SK-N-SH (cell line): ENCODE data around the gene NRL. TPM values are rescaled to one million over a fixed set of nuclear protein-coding genes. Genes with fewer than 3 reads are reported as not detected.

ENCODE experiments used
- CTCF ChIA-PET: fragments of 300-600, 350-600 bp; formaldehyde crosslinking; extraction: SDS; loops from one replicate; lab custom pipeline; 2021; lab: Yijun Ruan, JAX
- POLR2A ChIA-PET: fragments of 350-600 bp; sonication (Branson Sonifier 250); formaldehyde crosslinking; extraction: SDS; loops from one replicate; lab custom pipeline; 2020; ENCODE audit warnings: antibody characterized with exemption, inconsistent platforms; lab: Yijun Ruan, JAX
- DNase-seq: peaks from one replicate; pipeline ENCODE4 v3.0.0; 2012
- H2AFZ ChIP-seq: fragments of 200-600 bp; sonication (generic); 2 replicates; pipeline ENCODE4 v1.8.1; 2016; ENCODE audit warnings: antibody characterized with exemption, mild to moderate bottlenecking, low read depth
- H3F3A ChIP-seq: fragments of 200-600 bp; sonication (generic); replicated peaks from 2 replicates; pipeline ENCODE3; 2016; ENCODE audit warnings: antibody characterized with exemption, mild to moderate bottlenecking; ENCODE audit not compliant: insufficient read depth
- H3K27ac ChIP-seq, 2 experiments: fragments of 200-500 bp in 1 of 2; fragments of 200-600 bp in 1 of 2; sonication (Bioruptor generic) in 1 of 2; sonication (generic), shearing (Covaris generic) in 1 of 2; 2 replicates each; pipeline versions ENCODE4 v1.5.1 to v1.6.1; 2014 to 2016; ENCODE audit warnings: low read depth in 2 of 2, inconsistent platforms in 1 of 2, low read length in 1 of 2, mild to moderate bottlenecking in 1 of 2, mixed read lengths in 1 of 2
- H3K27me3 ChIP-seq: fragments of 200-600 bp; sonication (generic), shearing (Covaris generic); 2 replicates; pipeline ENCODE4 v1.6.1; 2016; ENCODE audit warnings: mixed run types; ENCODE audit not compliant: insufficient read depth
- H3K36me3 ChIP-seq, 2 experiments: fragments of 200-500 bp in 1 of 2; fragments of 200-600 bp in 1 of 2; sonication (Bioruptor generic) in 1 of 2; sonication (generic) in 1 of 2; replicated peaks in 1 of 2; 2 replicates each; pipeline versions ENCODE3 to v1.5.1; 2014 to 2016; ENCODE audit warnings: low read length in 1 of 2, mild to moderate bottlenecking in 1 of 2; ENCODE audit not compliant: insufficient read depth in 2 of 2, control insufficient read depth in 1 of 2
- H3K4me1 ChIP-seq, 2 experiments: fragments of 200-500 bp in 1 of 2; fragments of 200-600 bp in 1 of 2; sonication (Bioruptor generic) in 1 of 2; sonication (generic), shearing (Covaris generic) in 1 of 2; 2 replicates each; pipeline versions ENCODE4 v1.5.1 to v1.6.1; 2014 to 2016; ENCODE audit warnings: low read depth in 1 of 2, low read length in 1 of 2, mixed run types in 1 of 2; ENCODE audit not compliant: insufficient read depth in 2 of 2, control insufficient read depth in 1 of 2
- H3K4me2 ChIP-seq: fragments of 200-600 bp; sonication (generic), shearing (Covaris generic); 2 replicates; pipeline ENCODE4 v1.6.1; 2017; ENCODE audit warnings: mixed run types
- H3K4me3 ChIP-seq, 2 experiments: fragments of 200-500 bp in 1 of 2; fragments of 200-600 bp in 1 of 2; sonication (Bioruptor generic) in 1 of 2; sonication (generic), shearing (Covaris generic) in 1 of 2; 2 replicates each; pipeline versions ENCODE4 v1.5.1 to v1.8.1; 2014 to 2016; ENCODE audit warnings: low read depth in 2 of 2, inconsistent platforms in 1 of 2, low read length in 1 of 2, mild to moderate bottlenecking in 1 of 2, mixed read lengths in 1 of 2, moderate library complexity in 1 of 2
- H3K79me2 ChIP-seq: fragments of 200-600 bp; sonication (generic); 2 replicates; pipeline ENCODE4 v1.8.1; 2017; ENCODE audit warnings: mild to moderate bottlenecking; ENCODE audit not compliant: insufficient read depth
- H3K9ac ChIP-seq: fragments of 200-600 bp; sonication (generic); 2 replicates; pipeline ENCODE4 v1.6.1; 2017; ENCODE audit warnings: mixed run types
- H3K9me2 ChIP-seq: fragments of 200-600 bp; sonication (generic); 2 replicates; pipeline ENCODE4 v1.6.1; 2017; ENCODE audit warnings: mixed run types
- H3K9me3 ChIP-seq: fragments of 200-600 bp; sonication (generic); 2 replicates; pipeline ENCODE4 v1.6.1; 2017; ENCODE audit warnings: mixed run types, mild to moderate bottlenecking, moderate library complexity
- H4K20me1 ChIP-seq: fragments of 200-600 bp; sonication (generic); 2 replicates; pipeline ENCODE4 v1.6.1; 2017; ENCODE audit warnings: mild to moderate bottlenecking, mixed run types; ENCODE audit not compliant: insufficient read depth
- ELF1 ChIP-seq: IDR thresholded peaks from 2 replicates; pipeline ENCODE4 v1.4.0; 2012
- EZH2phosphoT487 ChIP-seq: fragments of 200-600 bp; sonication (generic); IDR thresholded peaks from 2 replicates; pipeline ENCODE4 v1.6.1; 2017; ENCODE audit warnings: low read depth, mixed run types, mild to moderate bottlenecking, antibody characterized with exemption, moderate library complexity, borderline replicate concordance
- FOXJ3 ChIP-seq: sonication (generic); formaldehyde crosslinking; IDR thresholded peaks from 2 replicates; pipeline ENCODE4 v1.5.1; 2020; ENCODE audit warnings: mild to moderate bottlenecking, missing genetic modification reagents
- IRF3 ChIP-seq: fragments of 150-350 bp; IDR thresholded peaks from 2 replicates; pipeline ENCODE4 v1.6.1; 2016; ENCODE audit warnings: mild to moderate bottlenecking, low read depth, low read length
- JUND ChIP-seq: IDR thresholded peaks from 2 replicates; pipeline ENCODE4 v1.4.0; 2012
- MAX ChIP-seq: IDR thresholded peaks from 2 replicates; pipeline ENCODE4 v1.4.0; 2012; ENCODE audit warnings: low read depth
- MEF2A ChIP-seq: IDR thresholded peaks from 2 replicates; pipeline ENCODE4 v1.4.0; 2012; ENCODE audit warnings: low read depth, borderline replicate concordance
- MXI1 ChIP-seq: IDR thresholded peaks from 2 replicates; pipeline ENCODE4 v1.6.1; 2012; ENCODE audit warnings: mild to moderate bottlenecking, low read depth, low read length, improper control_type of control experiment
- NRF1 ChIP-seq: IDR thresholded peaks from 2 replicates; pipeline ENCODE4 v1.6.1; 2012; ENCODE audit warnings: low read depth, mild to moderate bottlenecking, low read length
- RAD21 ChIP-seq: IDR thresholded peaks from 2 replicates; pipeline ENCODE4 v1.6.1; 2012; ENCODE audit warnings: mild to moderate bottlenecking, low read length
- RFX5 ChIP-seq: IDR thresholded peaks from 2 replicates; pipeline ENCODE4 v1.6.1; 2012; ENCODE audit warnings: mild to moderate bottlenecking, improper control_type of control experiment, low read length
- TCF12 ChIP-seq: IDR thresholded peaks from 2 replicates; pipeline ENCODE4 v1.4.0; 2012
- TEAD4 ChIP-seq: IDR thresholded peaks from 2 replicates; pipeline ENCODE4 v1.4.0; 2012; ENCODE audit warnings: mild to moderate bottlenecking, borderline replicate concordance; ENCODE audit not compliant: insufficient read depth
- USF2 ChIP-seq: fragments of 150-350 bp; IDR thresholded peaks from 2 replicates; pipeline ENCODE4 v1.6.1; 2017; ENCODE audit warnings: antibody characterized with exemption, low read length, low read depth, borderline replicate concordance
- WGBS: methylation state at CpG from one replicate; pipeline ENCODE4 v1.1.6; 2017; ENCODE audit warnings: low lambda C conversion rate; 5-methylcytosine and 5-hydroxymethylcytosine counted together
- polyA plus RNA-seq, 3 experiments: library from polyadenylated mRNA; depleted of rRNA; stranded (reverse); fragments of >200 nt; gene quantifications; 2 replicates each; pipeline ENCODE4 v1.2.3, GENCODE V29; 2012
- TF ChIP-seq, protein P1 (sequence below): IDR thresholded peaks from 2 replicates; pipeline ENCODE4 v1.4.0; 2012; ENCODE audit warnings: low read depth, borderline replicate concordance
- TF ChIP-seq, protein P2 (sequence below): IDR thresholded peaks from 2 replicates; pipeline ENCODE4; 2012

The NRL gene
- polyA plus RNA-seq, 1 of the 3 experiments (the other 2 are of a cell fraction), result 0.76 TPM

GRCh38 chr14:24100197-24100981 is 14.4 kb downstream of the NRL start:
- no peaks in the 10 kb centered on the region for H3K9me3 ChIP-seq
- TF ChIP-seq MEF2A (no peak), RAD21 (no peak)
- TF ChIP-seq, protein P1, sequence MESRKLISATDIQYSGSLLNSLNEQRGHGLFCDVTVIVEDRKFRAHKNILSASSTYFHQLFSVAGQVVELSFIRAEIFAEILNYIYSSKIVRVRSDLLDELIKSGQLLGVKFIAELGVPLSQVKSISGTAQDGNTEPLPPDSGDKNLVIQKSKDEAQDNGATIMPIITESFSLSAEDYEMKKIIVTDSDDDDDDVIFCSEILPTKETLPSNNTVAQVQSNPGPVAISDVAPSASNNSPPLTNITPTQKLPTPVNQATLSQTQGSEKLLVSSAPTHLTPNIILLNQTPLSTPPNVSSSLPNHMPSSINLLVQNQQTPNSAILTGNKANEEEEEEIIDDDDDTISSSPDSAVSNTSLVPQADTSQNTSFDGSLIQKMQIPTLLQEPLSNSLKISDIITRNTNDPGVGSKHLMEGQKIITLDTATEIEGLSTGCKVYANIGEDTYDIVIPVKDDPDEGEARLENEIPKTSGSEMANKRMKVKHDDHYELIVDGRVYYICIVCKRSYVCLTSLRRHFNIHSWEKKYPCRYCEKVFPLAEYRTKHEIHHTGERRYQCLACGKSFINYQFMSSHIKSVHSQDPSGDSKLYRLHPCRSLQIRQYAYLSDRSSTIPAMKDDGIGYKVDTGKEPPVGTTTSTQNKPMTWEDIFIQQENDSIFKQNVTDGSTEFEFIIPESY, result no peak
- peaks cover 7% of the 10 kb centered on the region for H3K79me2 ChIP-seq
- ChIA-PET POLR2A (interaction anchor here (1.0 kb wide), 1 partner anchor 8 kb away, joined by 3 read pairs; no protein-coding TSS in a partner anchor), CTCF (interaction anchor here (0.6 to 25.4 kb wide), 4 partner anchors 6 to 61 kb away, joined by 3 to 1159 read pairs (median 111); partner anchors contain the start of genes CARMIL3, CPNE6 and IRF9)
- no peaks in the 10 kb centered on the region for H4K20me1 ChIP-seq
- WGBS, result 70% methylated on average over 3 of the region's 4 CpGs
- no peak overlapping the region for H3K4me2 ChIP-seq
- H3K27ac ChIP-seq, result no peak overlapping the region
- no peak overlapping the region for H3K9ac ChIP-seq
- DNase-seq, result no peak
- no peaks in the 10 kb centered on the region for H3K27me3 ChIP-seq
- H3K36me3 ChIP-seq, result peaks cover 3 to 23% of the 10 kb centered on the region in 2 experiments
- no peak overlapping the region for H2AFZ ChIP-seq
- H3F3A ChIP-seq, result no peaks in the 10 kb centered on the region
- no peaks in the 10 kb centered on the region for H3K9me2 ChIP-seq
- H3K4me1 ChIP-seq, result peaks cover 5 to 8% of the 10 kb centered on the region in 2 experiments; a peak in 2 of 4 replicates
- H3K4me3 ChIP-seq, result no peak overlapping the region

DNA sequence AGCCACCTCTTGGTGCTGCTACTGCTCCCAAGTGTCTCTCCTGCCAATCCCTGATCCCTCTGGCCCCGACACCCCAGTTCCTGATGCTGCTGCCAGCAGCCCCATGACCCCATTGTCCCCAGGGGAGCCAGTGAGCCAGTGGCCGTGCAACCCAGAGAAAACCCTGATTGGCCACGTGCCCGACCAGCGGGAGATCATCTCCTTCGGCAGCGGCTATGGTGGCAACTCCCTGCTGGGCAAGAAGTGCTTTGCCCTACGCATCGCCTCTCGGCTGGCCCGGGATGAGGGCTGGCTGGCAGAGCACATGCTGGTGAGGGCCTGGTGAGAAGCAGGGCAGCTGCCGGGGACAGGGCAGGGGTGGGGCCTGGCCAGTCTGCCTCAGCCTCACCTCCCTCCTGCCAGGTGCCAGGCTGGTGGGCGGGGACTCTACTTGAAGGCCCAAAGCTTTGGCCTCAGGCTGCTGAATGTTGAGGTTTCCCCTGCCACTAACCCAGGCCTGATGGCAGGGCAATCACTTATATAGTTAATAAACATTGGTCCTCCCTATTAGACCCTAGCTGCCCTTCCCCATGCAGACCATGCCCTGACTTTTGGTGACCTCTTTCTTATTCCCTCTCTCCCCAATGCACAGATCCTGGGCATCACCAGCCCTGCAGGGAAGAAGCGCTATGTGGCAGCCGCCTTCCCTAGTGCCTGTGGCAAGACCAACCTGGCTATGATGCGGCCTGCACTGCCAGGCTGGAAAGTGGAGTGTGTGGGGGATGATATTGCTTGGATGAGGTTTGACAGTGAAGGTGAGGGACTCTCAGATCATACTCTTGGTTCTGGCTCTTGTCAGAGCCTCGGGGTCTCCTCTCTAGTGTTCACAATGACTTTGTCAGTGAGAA is 15.6 kb downstream of the NRL start:
- no peaks in the 10 kb centered on the region for H3K9me2 ChIP-seq
- H3K36me3 ChIP-seq, result peaks cover 3 to 23% of the 10 kb centered on the region in 2 experiments
- DNase-seq, result no peak
- H3K79me2 ChIP-seq, result peaks cover 16% of the 10 kb centered on the region
- H4K20me1 ChIP-seq, result no peaks in the 10 kb centered on the region
- no peaks in the 10 kb centered on the region for H3K27me3 ChIP-seq
- no peak overlapping the region for H3K4me3 ChIP-seq
- peaks cover 3% of the 10 kb centered on the region for H3F3A ChIP-seq
- H3K4me1 ChIP-seq, result peaks cover 12% of the 10 kb centered on the region in 2 experiments; a peak in 2 of 4 replicates
- H3K9me3 ChIP-seq, result no peaks in the 10 kb centered on the region
- no peak overlapping the region for H3K9ac ChIP-seq
- no peak overlapping the region for H2AFZ ChIP-seq
- ChIA-PET POLR2A (interaction anchor here (1.3 kb wide), 1 partner anchor 15 kb away, joined by 3 read pairs; the partner anchor contains the start of genes DCAF11 and NRL), CTCF (interaction anchor here (0.9 to 25.4 kb wide), 3 partner anchors 7 to 33 kb away, joined by 3 to 1159 read pairs (median 219); partner anchors contain the start of genes CARMIL3 and CPNE6)
- no peak overlapping the region for H3K27ac ChIP-seq
- WGBS, result 91% methylated on average over 6 of the region's 17 CpGs
- H3K4me2 ChIP-seq, result no peak overlapping the region
- TF ChIP-seq USF2 (no peak), EZH2phosphoT487 (no peak), NRF1 (no peak), RFX5 (no peak), ELF1 (no peak), FOXJ3 (CRISPR knock-in tag) (no peak), TCF12 (no peak), TEAD4 (no peak), MAX (no peak), MXI1 (no peak), IRF3 (no peak), JUND (no peak)
- TF ChIP-seq, protein P1, result no peak
- TF ChIP-seq, protein P2, sequence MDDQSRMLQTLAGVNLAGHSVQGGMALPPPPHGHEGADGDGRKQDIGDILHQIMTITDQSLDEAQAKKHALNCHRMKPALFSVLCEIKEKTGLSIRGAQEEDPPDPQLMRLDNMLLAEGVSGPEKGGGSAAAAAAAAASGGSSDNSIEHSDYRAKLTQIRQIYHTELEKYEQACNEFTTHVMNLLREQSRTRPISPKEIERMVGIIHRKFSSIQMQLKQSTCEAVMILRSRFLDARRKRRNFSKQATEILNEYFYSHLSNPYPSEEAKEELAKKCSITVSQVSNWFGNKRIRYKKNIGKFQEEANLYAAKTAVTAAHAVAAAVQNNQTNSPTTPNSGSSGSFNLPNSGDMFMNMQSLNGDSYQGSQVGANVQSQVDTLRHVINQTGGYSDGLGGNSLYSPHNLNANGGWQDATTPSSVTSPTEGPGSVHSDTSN, result no peak
